Breast epithelium (tissue), 4 donors: ENCODE results near the gene OTOP3. TPM values are rescaled to one million over a fixed set of nuclear protein-coding genes. Genes with fewer than 3 reads are reported as not detected.

Source experiments
- DNase-seq, 2 donors: peaks; one replicate each; pipeline ENCODE4 v3.0.0-alpha.2; 2019; ENCODE audit warnings: low spot score in 2 of 2
- H3K27ac ChIP-seq, 2 donors: fragments of 200-600 bp; sonication (generic) in 1 of 2; one replicate each; pipeline ENCODE4 v1.5.1; 2016 to 2019; ENCODE audit warnings: mild to moderate bottlenecking in 1 of 2
- H3K27me3 ChIP-seq, 2 donors: fragments of 200-600 bp; sonication (generic) in 1 of 2; one replicate each; pipeline versions ENCODE4 v1.5.1 to v1.6.0; 2017 to 2019; ENCODE audit warnings: control low read depth in 1 of 2, mild to moderate bottlenecking in 1 of 2
- H3K36me3 ChIP-seq: fragments of 200-600 bp; one replicate; pipeline ENCODE4 v1.5.1; 2019
- H3K4me1 ChIP-seq, 2 donors: fragments of 200-600 bp; sonication (generic); one replicate each; pipeline ENCODE4 v1.5.1; 2016 to 2019; ENCODE audit warnings: control low read depth in 1 of 2
- H3K4me3 ChIP-seq, 3 donors: fragments of 200-600 bp; sonication (generic); 1 replicate in 2 of 3; 2 replicates in 1 of 3; pipeline ENCODE4 v1.5.1; 2016 to 2019; ENCODE audit warnings: mild to moderate bottlenecking in 3 of 3, moderate library complexity in 2 of 3
- H3K9me3 ChIP-seq, 2 donors: fragments of 200-600 bp; sonication (generic) in 1 of 2; one replicate each; pipeline ENCODE4 v1.5.1; 2016 to 2019; ENCODE audit warnings: control low read depth in 1 of 2
- POLR2A ChIP-seq: fragments of 450-650 bp; IDR thresholded peaks from one replicate; pipeline ENCODE4 v1.6.1; 2016; ENCODE audit warnings: antibody characterized with exemption, mild to moderate bottlenecking, moderate library complexity
- POLR2AphosphoS5 ChIP-seq, 3 donors: sonication (generic); formaldehyde crosslinking; IDR thresholded peaks; one replicate each; pipeline ENCODE4 v1.6.1; 2017; ENCODE audit warnings: antibody characterized with exemption in 3 of 3
- intact Hi-C: fragments of 100-400 bp; cut with DNase I; formaldehyde crosslinking; loops from one replicate; pipeline ENCODE4 v1.15.1; 2023; ENCODE audit warnings: low total_unique reads
- total RNA-seq, 3 donors: library from RNA; depleted of rRNA; stranded (reverse); fragments of >200 nt; gene quantifications; one replicate each; pipeline ENCODE4 v1.1.0, GENCODE V29; 2016
- TF ChIP-seq, protein P1 (sequence below), 3 donors: fragments of 450-650 bp; IDR thresholded peaks; one replicate each; pipeline ENCODE4 v1.5.1; 2016 to 2017; ENCODE audit warnings: antibody characterized with exemption in 3 of 3, mild to moderate bottlenecking in 3 of 3, moderate library complexity in 3 of 3

Gene OTOP3
- total RNA-seq, 3 donors from 2014 or later, result not detected

DNA sequence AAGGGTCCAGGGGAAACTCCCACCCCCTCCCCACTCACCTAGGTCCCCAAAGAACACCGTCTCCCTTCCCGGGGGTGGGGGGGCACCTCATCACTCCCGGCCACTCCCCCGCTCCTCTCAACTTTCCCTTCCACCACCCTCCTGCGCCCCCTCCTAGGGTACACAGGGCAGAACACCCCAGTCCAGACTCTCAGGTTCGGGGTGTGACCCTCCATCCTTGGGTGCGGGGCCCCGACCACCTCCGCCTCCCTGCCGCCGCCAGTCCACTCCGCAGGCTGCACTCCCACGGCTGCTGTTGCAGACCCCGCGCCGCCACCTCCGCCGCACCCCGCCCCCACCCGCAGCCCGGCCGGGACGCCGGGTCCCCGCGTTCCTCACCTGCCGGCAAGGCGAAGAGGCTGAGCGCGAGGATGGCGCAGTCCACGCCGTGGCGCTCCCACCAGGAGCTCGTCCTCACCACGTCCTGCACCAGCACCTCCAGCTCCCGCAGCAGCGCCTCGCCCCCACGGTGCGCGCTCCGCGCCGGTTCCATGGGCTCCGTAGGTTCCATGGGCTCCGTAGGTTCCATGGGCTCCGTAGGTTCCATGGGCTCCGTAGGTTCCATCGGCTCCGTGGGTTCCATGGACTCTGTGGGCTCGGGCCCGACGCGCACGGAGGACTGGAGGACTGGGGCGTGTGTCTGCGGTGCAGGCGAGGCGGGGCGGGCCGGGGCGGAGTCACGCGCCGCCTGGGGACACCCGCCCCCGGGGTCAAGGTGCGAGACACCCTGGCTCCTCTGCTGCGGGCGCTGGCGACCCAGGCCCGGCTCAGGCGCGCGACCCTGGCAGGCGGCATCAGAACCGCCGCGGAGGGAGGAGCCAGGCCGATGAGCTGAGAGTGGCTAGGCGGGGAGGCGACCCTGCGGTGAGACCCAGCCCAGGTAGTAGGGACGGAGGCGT is 42.5 kb upstream of the OTOP3 start, which contains the start of gene FADS6:
FADS6 (minus strand) TSS at position 660 of the 938 bp plus-strand sequence; CDS start at position 622, 38 bp downstream.
- peak within 1 kb of the TSS in 2 of 3 donors; percentile 43 to 58 for H3K4me3 ChIP-seq
- TF ChIP-seq POLR2A (no peak), POLR2AphosphoS5 (IDR thresholded peaks at IDR 0.05) (no peak)
- TF ChIP-seq, protein P1, sequence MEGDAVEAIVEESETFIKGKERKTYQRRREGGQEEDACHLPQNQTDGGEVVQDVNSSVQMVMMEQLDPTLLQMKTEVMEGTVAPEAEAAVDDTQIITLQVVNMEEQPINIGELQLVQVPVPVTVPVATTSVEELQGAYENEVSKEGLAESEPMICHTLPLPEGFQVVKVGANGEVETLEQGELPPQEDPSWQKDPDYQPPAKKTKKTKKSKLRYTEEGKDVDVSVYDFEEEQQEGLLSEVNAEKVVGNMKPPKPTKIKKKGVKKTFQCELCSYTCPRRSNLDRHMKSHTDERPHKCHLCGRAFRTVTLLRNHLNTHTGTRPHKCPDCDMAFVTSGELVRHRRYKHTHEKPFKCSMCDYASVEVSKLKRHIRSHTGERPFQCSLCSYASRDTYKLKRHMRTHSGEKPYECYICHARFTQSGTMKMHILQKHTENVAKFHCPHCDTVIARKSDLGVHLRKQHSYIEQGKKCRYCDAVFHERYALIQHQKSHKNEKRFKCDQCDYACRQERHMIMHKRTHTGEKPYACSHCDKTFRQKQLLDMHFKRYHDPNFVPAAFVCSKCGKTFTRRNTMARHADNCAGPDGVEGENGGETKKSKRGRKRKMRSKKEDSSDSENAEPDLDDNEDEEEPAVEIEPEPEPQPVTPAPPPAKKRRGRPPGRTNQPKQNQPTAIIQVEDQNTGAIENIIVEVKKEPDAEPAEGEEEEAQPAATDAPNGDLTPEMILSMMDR (IDR thresholded peaks at IDR 0.05), result no peak
- no peak within 1 kb of the TSS for H3K27ac ChIP-seq
- no peak for DNase-seq
- H3K4me1 ChIP-seq, result no peaks in the 10 kb centered on the region
- H3K9me3 ChIP-seq, result no peaks in the 10 kb centered on the region
- intact Hi-C loops, result no loop called here
- H3K27me3 ChIP-seq, result peaks cover 0 to 56% of the 10 kb centered on the region in 2 donors
- H3K36me3 ChIP-seq, result no peaks in the 10 kb centered on the region

DNA sequence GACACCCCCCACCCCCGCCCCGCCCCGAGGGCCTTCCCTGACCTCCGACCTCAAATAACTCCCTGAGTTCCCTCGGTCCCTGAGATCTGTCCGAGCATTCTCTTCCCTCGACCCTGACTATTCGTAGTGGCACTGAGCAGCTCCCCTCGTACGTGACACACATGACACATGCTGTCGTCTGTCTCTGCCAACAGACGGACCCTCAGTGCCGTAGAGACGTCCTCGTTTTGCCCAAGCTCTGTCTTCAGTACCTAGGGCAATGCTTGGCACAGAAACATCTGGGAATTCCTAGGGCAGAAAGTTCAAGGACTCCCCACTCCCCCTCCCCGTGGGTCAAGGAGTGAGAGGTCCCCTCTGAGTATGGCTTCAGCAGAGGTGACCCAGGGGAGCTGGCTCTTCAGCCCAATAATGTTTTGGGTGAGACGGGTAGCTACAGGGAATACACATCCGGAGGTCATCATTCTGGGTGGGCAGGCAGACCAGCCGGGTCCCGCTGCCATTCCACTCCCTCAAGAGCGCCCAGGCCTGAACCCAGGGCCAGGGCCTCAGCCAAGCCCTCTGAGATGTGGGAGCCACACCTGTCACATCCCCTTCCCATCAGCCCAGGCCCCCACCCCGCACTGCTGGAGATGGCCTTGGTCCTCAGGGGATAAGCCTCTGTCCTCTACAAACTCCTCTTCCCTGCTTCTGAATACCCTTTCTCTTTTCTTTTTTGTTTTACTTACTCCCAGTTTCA is 41.6 kb upstream of the OTOP3 start:
- Histone ChIP-seq H3K4me1 (no peaks in the 10 kb centered on the region), H3K9me3 (no peaks in the 10 kb centered on the region), H3K36me3 (no peaks in the 10 kb centered on the region), H3K27ac (no peak overlapping the region), H3K4me3 (peak overlapping the region in 2 of 3 donors; percentile 43 to 58), H3K27me3 (peaks cover 0 to 51% of the 10 kb centered on the region in 2 donors)
- intact Hi-C loops, result no loop called here
- no peak for DNase-seq
- TF ChIP-seq POLR2AphosphoS5 (IDR thresholded peaks at IDR 0.05) (no peak), POLR2A (no peak)
- TF ChIP-seq, protein P1 (IDR thresholded peaks at IDR 0.05), result no peak

DNA sequence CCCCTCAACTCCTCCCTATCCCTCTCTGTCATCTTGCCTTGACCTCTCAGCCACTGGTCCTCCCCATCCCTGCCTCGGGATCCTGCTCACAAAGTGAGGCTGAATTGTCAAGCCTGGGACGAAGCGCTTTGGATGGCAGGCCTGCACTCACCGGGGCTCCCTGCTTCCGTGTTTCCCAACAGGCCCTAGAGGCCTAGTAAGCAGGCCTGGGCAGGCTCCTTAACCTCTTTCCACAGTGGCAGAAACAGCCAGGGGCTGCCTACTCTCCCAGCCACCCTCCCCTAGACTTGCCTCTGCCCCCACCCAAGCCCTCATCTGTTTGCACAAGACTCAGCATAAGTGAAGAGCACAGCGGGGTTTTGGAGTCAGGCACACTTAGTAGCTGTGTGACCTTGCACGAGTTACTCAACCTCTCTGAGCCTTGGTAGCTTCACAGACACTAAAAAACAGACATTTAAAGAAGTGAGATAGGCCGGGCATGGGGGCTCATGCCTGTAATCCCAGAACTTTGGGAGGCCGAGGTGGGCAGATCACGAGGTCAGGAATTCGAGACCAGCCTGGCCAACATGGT is 37.2 kb upstream of the OTOP3 start:
- TF ChIP-seq POLR2A, result no peak
- TF ChIP-seq, protein P1 (IDR thresholded peaks at IDR 0.05), result no peak
- no peak for TF ChIP-seq POLR2AphosphoS5 (IDR thresholded peaks at IDR 0.05)
- DNase-seq, result no peak
- H3K36me3 ChIP-seq, result no peaks in the 10 kb centered on the region

DNA sequence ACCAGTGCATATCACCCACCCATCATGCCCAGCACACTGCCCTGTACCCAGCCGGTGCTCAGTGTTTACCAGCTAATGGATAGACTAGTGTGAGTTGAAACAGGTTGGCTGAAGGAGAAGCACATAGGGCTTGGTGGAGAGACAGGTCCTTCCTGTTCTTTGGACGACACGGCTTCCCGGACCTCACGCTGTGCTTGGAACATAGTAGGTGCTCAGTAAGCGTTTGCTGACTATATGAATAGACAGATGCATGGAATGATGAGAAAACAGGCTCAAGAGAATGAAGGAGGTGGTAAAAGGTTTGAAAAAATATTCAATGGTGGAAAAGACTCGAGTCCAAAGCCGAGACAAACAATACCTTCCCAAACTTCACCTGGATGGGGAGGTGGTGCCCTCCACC is 35.5 kb upstream of the OTOP3 start:
- Histone ChIP-seq H3K27me3 (peaks cover 0 to 29% of the 10 kb centered on the region in 2 donors), H3K9me3 (no peaks in the 10 kb centered on the region)
- intact Hi-C loops, result loop anchor here (5.0 kb wide), 1 partner anchor 1218 kb away; no protein-coding TSS in a partner anchor

More for the DNA sequence above, 37.2 kb upstream of the OTOP3 start:
- Histone ChIP-seq H3K9me3 (no peaks in the 10 kb centered on the region), H3K27me3 (peaks cover 0 to 47% of the 10 kb centered on the region in 2 donors), H3K27ac (no peak overlapping the region), H3K4me3 (no peak overlapping the region), H3K4me1 (no peaks in the 10 kb centered on the region)
- intact Hi-C loops, result no loop called here

More for the DNA sequence above, 35.5 kb upstream of the OTOP3 start:
- no peaks in the 10 kb centered on the region for H3K4me1 ChIP-seq
- DNase-seq, result no peak
- TF ChIP-seq POLR2AphosphoS5 (IDR thresholded peaks at IDR 0.05) (no peak), POLR2A (no peak)
- TF ChIP-seq, protein P1 (IDR thresholded peaks at IDR 0.05), result no peak
- H3K36me3 ChIP-seq, result no peaks in the 10 kb centered on the region
- no peak overlapping the region for H3K27ac ChIP-seq
- no peak overlapping the region for H3K4me3 ChIP-seq
